HG02759 (cell line): ENCODE results near the gene HNRNPA2B1.
"Not testable (repeated sequence)": the region's sequence is repeated elsewhere in the genome, so short reads cannot be mapped to it uniquely, and the experiment has no call there.

Experiments used
- ATAC-seq: cut with Tn5 transposase; IDR thresholded peaks from one replicate; pipeline ENCODE4 v1.9.1; 2021; ENCODE audit warnings: mild to moderate bottlenecking, moderate library complexity; ENCODE audit not compliant: unreplicated experiment

Gene HNRNPA2B1

DNA sequence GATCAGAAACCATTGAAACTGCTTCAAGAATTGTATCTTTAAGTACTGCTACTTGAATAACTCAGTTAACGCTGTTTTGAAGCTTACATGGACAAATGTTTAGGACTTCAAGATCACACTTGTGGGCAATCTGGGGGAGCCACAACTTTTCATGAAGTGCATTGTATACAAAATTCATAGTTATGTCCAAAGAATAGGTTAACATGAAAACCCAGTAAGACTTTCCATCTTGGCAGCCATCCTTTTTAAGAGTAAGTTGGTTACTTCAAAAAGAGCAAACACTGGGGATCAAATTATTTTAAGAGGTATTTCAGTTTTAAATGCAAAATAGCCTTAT is 14.7 kb downstream of the HNRNPA2B1 start:
- no peak for ATAC-seq

DNA sequence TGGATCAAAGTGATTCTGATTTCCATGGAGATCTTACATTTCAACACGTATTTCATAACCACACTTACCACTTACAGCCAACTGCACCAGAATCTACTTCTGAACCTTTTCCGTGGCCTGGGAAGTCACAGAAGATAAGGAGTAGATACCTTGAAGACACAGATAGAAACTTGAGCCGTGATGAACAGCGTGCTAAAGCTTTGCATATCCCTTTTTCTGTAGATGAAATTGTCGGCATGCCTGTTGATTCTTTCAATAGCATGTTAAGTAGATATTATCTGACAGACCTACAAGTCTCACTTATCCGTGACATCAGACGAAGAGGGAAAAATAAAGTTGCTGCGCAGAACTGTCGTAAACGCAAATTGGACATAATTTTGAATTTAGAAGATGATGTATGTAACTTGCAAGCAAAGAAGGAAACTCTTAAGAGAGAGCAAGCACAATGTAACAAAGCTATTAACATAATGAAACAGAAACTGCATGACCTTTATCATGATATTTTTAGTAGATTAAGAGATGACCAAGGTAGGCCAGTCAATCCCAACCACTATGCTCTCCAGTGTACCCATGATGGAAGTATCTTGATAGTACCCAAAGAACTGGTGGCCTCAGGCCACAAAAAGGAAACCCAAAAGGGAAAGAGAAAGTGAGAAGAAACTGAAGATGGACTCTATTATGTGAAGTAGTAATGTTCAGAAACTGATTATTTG is 15.3 kb downstream of the HNRNPA2B1 start:
- ATAC-seq = no peak

DNA sequence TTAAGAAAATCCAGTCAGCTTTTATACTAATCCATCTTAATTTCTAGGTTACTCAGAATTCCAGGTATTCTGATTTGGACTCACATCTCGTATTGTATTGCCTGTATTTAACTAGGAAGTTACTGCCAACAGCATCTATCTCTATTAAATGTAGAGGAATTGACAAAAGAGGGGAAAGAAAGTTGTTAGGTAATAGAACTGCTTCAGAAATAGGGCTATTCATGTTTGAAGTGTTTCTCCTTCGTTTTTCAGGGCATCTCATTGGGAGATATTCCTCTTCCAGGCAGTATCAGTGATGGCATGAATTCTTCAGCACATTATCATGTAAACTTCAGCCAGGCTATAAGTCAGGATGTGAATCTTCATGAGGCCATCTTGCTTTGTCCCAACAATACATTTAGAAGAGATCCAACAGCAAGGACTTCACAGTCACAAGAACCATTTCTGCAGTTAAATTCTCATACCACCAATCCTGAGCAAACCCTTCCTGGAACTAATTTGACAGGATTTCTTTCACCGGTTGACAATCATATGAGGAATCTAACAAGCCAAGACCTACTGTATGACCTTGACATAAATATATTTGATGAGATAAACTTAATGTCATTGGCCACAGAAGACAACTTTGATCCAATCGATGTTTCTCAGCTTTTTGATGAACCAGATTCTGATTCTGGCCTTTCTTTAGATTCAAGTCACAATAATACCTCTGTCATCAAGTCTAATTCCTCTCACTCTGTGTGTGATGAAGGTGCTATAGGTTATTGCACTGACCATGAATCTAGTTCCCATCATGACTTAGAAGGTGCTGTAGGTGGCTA is 16.1 kb downstream of the HNRNPA2B1 start:
- ATAC-seq = not testable (repeated sequence)

DNA sequence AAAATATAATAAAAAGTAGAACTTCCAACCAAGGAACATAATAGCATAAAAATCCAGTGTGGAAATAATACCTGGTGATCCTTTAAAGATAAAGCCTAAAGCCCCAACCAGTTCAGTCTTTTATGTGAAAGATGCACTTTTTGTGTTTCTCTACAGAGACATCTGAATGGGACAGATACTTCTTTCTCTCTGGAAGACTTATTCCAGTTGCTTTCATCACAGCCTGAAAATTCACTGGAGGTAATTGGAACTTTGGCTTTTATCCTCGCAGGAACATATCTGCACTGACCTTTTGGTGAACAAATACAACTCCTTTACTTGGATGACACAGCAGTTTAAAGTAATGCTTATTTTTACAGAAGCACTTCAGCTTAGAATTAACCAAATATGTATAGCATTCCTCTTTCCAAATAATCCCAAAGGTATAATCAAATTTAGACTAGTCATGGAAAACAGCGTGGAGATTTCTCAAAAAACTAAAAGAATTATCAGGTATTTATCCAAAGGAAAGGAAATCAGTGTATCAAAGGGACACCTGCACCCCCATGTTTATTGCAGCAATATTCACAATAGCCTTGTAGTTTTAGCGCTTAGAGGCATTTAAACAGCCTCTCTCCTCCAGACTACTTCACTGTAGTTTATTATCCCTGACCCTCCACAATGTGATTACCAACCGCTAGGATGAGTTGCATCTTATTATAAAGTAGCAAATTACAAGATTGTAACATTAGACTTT is 16.8 kb downstream of the HNRNPA2B1 start:
- no peak for ATAC-seq

DNA sequence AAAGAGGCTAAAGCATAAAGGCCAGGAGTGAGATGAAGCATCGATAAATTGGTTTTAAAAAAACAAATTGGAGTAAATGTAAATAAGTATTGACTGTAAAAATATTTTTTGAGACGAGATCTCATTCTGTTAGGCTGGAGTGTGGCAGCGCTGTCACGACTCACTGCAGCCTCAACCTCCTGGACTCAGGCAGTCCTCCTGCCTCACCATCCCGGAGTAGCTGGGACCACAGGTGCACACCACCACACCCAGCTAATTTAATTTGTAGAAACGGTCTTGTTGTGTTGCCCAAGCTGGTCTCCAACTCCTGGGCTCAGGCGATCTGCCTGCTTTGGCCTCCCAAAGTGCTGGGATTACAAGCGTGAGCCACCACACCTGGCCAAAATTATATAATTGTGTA is 17.8 kb downstream of the HNRNPA2B1 start:
- ATAC-seq = no peak

DNA sequence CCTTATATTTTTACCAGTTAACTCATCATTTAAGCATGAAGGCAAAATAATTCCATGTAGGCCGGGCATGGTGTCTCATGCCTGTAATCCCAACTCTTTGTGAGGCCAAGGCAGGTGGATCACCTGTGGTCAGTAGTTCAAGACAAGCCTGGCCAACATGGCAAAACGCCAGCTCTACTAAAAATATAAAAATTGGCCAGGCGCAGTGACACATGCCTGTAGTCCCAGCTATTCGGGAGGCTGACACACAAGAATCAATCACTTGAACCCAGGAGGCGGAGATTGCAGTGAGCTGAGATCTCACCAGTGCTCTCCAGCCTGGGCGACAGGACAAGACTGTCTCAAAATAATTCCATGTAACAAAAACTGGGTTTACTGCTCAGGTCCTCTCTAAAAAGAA is 18.3 kb downstream of the HNRNPA2B1 start:
- ATAC-seq = no peak

DNA sequence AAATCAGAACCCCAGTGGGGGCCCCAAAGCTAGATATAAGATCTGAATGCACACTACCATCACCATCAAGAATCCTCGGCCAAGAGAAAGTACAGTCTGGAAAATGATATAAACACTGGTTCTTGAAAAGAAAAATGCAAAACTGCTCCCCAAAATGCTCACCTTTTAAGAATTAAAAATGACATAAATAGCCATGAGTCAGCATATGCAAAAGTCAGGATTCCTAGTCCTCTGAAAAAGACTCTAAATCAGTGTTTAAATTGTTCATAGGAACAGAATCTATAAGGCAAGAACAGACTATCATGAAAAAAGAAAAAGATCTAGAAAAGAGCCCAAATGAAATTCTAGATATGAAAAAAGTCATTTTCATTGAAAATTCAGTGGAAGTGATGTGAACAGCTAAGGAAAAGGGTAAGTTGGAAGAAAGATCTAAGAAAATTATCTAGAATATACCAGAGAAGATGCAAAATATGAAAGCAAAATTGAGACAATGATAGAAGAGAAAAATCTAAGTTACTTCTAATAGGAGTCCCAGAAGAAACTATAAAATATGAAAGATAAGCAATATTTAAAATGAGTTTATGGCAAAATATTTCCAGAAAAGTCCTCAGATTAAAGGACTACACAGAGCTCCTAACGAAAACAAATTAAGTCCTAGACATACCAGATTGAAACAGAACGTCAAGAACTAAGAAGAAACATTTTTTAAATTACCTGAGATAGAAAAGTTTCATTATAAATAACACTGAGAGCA is 18.9 kb downstream of the HNRNPA2B1 start:
- ATAC-seq = no peak

DNA sequence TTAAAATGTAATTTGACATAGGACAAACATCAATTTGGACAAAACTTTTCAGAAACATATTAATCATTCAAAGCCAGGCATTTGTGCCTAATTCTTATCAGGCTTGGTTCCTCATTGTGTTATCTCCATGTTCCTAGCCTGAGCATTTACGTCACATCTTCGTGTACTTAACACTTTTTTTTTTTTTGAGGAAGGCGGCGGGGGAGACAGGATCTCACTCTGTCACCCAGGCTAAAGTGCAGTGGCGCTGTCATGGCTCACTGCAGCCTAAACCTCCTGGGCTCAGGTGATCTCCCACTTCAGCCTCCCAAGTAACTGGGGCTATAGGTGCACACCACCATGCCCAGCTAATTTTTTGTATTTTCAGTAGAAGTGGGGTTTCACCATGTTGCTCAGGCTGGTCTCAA is 19.8 kb downstream of the HNRNPA2B1 start:
- ATAC-seq = no peak

DNA sequence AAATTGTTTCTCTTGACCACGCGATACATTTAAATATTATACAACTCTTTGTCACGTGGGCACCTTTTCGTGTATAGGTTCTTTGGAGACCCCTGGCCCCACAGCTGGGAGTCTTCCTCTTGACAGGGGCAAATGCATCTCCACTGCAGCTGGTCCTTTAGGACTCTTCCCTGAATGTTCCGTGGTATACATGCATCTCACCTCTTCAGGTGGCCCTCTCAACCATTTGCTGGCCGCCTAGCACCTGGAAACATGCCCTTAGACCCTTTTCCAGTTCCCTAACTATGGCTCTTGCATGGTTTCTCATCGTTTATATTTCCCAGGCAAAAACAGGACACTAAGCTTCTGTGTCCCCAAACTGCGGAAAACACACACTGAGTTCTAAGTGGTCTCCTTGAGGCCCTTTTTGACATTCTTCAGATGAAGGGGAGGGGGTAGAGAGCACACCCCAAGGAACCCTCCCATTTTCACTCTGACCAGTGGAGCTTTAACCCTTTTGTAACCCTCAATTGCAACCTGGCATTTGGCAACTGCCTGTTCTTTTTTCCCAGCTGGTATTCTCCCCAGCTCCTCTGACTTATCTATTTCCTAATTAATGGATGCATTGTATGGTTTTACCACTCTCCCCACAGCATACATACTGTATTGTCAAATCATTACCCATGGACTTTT is 20.6 kb downstream of the HNRNPA2B1 start:
- no peak for ATAC-seq

DNA sequence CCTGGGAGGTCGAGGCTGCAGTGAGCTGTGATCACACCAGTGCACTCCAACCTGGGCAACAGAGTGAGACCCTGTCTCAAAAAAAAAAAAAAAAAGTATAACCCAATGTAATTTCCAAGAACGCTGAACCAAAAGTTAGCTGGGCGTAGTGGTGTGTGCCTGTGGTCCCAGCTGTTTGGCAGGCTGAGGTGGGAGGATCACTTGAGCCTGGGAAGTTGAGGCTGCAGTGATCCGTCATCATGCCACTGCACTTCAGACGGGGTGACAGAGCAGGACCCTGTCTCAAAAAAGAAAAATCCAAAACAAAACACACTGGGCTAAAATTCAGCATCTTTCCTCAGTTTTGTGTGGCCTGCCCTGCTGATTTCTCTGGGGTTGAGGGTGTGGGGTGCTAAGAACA is 21.1 kb downstream of the HNRNPA2B1 start:
- ATAC-seq = no peak

DNA sequence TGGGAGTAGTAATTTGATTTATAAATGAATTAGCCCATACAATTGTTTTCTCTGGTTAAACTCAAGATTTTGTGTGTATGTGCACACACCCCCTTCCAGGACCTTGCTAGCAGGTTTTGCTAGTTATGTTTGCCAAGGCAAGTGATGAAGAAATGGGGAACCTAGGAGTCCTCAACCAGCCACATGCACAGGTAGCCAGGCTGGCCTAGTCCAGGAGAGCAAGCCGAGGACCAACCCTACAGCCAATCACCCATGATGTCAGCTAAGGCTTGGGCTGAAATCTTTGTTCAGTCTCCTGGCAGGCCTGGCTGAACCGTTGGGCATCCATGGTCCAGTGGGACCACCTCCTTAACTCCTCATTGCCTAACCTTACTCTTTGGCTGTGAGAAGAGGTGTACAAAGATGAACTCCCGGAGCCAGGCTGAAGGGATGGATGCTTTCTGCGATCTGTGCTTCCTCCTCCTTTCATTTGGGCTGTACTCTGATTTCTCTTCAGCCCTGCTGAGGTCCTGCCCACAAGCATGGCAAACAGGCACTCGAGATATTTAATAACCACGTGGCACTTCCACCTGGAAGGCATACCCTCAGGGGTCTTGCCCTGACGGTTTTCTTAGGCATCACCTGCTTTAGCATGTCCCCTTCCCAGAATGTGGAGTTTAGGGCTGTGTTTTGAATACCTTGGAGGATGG is 22.1 kb downstream of the HNRNPA2B1 start:
- ATAC-seq = no peak

DNA sequence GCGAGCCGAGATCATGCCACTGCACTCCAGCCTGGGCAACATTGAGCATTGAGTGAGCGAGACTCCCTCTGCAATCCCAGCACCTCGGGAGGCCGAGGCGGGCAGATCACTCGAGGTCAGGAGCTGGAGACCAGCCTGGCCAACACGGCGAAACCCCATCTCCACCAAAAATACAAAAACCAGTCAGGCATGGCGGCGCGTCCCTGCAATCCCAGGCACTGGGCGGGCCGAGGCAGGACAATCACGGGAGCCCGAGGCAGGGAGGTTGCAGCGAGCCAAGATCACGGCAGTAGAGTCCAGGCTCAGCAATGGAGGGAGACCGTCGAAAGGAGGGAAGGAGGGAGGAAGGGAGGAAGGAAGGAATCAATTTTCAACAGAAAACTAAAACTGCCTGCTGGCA is 23.3 kb downstream of the HNRNPA2B1 start:
- ATAC-seq = not testable (repeated sequence)

DNA sequence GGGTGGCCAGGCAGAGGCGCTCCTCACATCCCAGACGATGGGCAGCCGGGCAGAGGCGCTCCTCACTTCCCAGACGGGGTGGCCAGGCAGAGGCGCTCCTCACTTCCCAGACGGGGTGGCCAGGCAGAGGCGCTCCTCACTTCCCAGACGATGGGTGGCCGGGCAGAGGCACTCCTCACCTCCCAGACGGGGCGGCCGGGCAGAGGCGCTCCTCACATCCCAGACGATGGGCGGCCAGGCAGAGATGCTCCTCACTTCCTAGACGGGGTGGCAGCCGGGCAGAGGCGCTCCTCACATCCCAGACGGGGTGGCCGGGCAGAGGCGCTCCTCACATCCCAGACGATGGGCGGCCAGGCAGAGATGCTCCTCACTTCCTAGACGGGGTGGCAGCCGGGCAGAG is 23.9 kb downstream of the HNRNPA2B1 start:
- ATAC-seq = not testable (repeated sequence)

DNA sequence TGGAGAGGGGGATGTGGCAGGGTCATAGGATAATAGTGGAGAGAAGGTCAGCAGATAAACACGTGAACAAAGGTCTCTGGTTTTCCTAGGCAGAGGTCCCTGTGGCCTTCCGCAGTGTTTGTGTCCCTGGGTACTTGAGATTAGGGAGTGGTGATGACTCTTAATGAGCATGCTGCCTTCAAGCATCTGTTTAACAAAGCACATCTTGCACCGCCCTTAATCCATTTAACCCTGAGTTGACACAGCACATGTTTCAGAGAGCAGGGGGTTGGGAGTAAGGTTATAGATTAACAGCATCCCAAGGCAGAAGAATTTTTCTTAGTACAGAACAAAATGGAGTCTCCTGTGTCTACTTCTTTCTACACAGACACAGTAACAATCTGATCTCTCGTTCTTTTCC is 24.6 kb downstream of the HNRNPA2B1 start:
- ATAC-seq = not testable (repeated sequence)

DNA sequence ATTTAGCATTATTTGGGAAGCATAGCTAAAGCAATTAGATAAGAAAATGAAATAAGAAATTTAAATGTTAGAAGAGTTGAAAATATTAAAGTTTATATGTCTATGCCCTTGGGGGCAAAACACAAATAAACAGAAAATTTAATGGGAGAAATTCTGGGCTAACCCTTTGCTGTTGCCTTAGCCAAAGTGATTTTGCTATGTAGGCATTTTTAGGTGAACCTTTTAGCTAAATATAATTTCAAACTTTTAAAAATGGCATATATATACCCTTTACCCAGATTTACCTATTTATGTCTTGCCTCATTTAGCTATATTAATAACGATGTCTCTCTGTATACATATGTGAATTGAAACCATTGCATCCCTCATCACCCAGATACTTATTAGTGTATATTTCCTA is 28.5 kb downstream of the HNRNPA2B1 start:
- ATAC-seq = no peak

DNA sequence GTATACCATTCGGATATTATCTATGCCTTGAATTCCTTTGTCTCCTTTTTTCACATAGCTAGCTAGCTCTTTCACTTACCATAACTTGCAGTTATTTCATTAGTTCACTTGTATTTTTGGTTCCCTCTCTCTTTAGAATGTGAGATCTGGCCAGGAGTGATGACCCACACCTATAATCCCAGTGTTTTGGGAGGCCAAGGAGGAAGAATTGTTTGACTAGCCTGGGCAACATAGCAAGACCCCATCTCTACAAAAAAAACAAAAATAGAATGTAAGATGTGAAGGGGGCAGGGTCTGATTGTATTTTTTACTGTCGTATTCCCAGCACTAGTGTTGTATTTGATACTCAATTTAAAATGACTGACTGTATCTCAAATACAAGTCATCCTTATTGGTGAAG is 28.9 kb downstream of the HNRNPA2B1 start:
- ATAC-seq = no peak

DNA sequence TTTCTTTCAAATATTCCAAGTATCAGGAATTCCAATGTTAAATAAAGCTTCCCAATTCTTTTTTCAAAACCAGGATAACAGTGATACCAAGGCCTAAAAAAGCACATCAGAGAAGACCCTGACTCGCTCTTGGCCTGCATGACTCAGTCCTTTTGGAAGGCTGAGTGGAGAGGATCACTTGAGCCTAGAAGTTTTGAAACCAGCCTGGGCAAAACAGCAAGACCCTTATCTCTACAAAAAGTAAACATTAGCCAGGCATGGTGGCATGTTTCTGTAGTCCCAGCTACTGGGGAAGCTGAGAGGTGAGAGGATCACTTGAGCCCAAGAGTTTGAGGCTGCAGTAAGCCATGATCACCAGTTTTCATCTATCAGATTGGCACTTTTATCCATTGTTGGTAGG is 29.9 kb downstream of the HNRNPA2B1 start:
- no peak for ATAC-seq

DNA sequence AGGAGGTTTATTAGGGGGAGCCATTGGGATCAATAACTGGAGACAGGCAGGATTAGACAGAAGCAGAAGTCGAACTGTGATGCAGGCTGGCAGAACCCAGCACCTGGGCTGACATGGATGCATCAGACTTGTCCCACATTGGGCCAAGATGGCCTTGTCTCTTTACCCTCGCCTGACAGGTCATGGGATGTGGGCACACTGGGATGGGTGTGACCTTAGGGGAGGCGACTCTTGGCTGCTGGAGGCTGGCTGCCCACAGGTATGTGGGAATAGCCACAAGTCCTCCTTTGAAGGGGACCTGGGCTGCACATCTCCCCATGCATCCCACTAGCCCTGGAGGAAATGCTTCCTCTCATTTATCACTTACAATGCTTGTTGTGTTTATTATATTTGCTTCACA is 31.3 kb downstream of the HNRNPA2B1 start:
- no peak for ATAC-seq

DNA sequence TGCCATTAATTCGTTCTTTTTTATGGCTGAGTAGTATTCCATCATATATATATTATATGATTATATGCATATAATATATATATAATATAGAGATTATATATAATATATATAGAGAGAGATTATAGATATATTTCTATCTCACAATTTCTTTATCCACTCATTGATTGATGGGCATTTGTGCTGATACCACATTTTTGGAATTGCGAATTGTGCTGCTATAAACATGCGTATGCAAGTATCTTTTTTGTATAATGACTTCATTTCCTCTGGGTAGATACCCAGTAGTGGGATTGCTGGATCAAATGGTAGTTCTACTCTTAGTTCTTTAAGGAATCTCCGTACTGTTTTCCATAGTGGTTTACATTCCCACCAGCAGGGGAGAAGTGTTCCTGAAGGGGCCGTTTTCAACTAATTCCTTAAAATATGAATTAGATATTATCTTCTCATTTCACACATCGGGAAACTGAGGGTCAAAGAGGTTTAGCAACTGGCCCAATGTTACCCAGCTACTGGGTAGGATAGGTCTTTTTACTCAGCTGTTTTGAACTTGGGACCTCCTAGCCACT is 32.0 kb downstream of the HNRNPA2B1 start:
- no peak for ATAC-seq
